T-helper 1 cell treated with Interleukin-12 subunit alpha and Interleukin-12 subunit beta and Interleukin-4 antibody, amounts not matched to agents 30 ng/mL and 1 ng/mL, for 36 hours (primary cell): ENCODE measurements around the gene MIS12. TPM values are rescaled to one million over a fixed set of nuclear protein-coding genes. Genes with fewer than 3 reads are reported as not detected.

Experiments used
- intact Hi-C: fragments of 100-400 bp; cut with micrococcal nuclease; formaldehyde crosslinking; loops from one replicate; pipeline ENCODE4 v1.15.1; 2024
- total RNA-seq: library from RNA; stranded (reverse); gene quantifications from 2 replicates; pipeline ENCODE4 v1.2.3, GENCODE V29; 2022

MIS12 gene
- total RNA-seq, 1 donor from 2014 or later = 35.6 TPM

GRCh38 chr17:5532581-5532980, 46.2 kb downstream of the MIS12 start:
- intact Hi-C loops = no loop called here

- intact Hi-C loops = no loop called here
Measured at GRCh38 chr17:5533486-5534315, 47.3 kb downstream of the MIS12 start.

- intact Hi-C loops = no loop called here
Measured at GRCh38 chr17:5535436-5535835, 49.1 kb downstream of the MIS12 start.

- intact Hi-C loops = no loop called here
Measured at GRCh38 chr17:5536866-5537650, 50.7 kb downstream of the MIS12 start.

- intact Hi-C loops = no loop called here
Measured at GRCh38 chr17:5539286-5539685, 52.9 kb downstream of the MIS12 start.

GRCh38 chr17:5540321-5540720, 54.0 kb downstream of the MIS12 start:
- intact Hi-C loops = no loop called here

Other genes starting within 250 kb of the MIS12 start
- gene RABEP1, start 204.3 kb upstream of the MIS12 start, total RNA-seq = 38.9 and 39.1 TPM in 2 replicates
- 77.5 and 84.6 TPM in 2 replicates for gene NUP88, start 66.9 kb upstream of the MIS12 start, total RNA-seq
- 52.2 and 54.1 TPM in 2 replicates for gene RPAIN, start 66.4 kb upstream of the MIS12 start, total RNA-seq
- 156 and 164 TPM in 2 replicates for gene C1QBP, start 47.4 kb upstream of the MIS12 start, total RNA-seq
- 21.2 and 21.6 TPM in 2 replicates for gene DHX33, start 17.6 kb upstream of the MIS12 start, total RNA-seq
- 89.8 and 98.0 TPM in 2 replicates for gene DERL2, start 388 bp upstream of the MIS12 start, total RNA-seq
- 67.9 and 69.0 TPM in 2 replicates for gene NLRP1, start 97.9 kb downstream of the MIS12 start, total RNA-seq